ENCODE data around the gene FHOD1.

FHOD1 gene

GRCh38 chr16:67247192-67248072 is at the start of gene FHOD1:
Gene FHOD1, minus strand, starts transcription at chr16:67247481. Its CDS starts 71 bp downstream, at chr16:67247410.
- peak; percentile 66 for DNase-seq

- no peak for DNase-seq
Measured at GRCh38 chr16:67296420-67296819, 49.1 kb upstream of the FHOD1 start.

DNA sequence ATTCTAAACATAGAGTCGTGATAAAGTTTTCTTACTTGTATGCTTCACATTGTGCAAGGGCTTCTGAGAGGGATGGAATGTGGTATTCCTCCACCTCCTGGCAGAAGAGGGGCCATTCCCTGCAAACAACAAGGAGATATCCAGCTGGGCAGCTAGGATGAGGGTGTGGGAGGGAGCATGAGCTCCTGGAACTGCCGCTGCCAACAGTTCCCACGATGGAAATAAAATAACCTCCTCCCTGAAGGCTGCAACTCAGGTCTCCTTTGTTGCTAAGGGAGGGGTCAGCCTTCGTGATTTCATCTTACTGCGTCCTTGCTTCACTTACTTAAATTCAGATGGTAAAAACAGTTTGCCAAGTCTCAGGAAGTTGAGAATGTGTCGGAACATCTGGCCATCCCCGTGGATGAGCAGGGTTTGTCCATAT is 47.7 kb upstream of the FHOD1 start:
- DNase-seq, result no peak

GRCh38 chr16:67294171-67294757 is 47.0 kb upstream of the FHOD1 start:
- DNase-seq, result no peak

DNA sequence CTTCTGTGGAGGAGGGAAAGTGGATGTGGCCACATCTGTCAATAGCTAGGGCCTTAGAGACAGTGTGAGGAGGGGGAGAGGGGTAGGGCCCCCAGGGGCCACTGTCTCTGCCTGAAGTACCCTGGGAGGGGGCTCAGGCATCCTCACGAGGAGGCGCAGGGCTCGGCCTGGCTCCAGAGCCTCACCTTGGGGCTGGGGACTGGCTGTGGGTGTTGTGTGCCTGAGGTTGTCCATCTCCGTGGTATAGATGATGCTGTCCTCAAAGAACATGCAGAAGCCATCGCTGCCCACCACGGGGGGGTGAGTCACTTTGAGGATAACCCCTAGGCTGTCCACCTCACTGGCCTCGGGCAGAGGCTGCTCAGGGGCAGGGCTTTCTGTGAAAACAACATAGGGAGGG is 44.2 kb upstream of the FHOD1 start:
- DNase-seq, result no peak

DNA sequence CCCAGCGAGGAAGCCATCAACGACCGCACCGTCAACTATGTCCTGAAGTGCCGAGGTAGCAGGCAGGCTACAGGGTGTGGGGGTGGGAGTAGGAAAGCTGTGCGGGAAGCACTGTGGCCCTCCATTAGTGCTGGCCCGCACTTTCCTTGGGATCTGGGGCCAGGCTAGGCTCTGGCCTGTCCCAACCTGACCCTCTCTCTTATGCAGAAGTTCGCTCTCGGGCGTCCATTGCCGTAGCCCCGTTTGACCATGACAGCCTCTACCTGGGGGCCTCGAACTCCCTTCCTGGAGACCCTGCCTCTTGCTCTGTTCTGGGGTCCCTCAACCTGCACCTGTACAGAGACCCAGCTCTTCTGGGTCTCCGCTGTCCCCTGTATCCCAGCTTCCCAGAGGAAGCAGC is 40.7 kb upstream of the FHOD1 start:
- DNase-seq, result no peak

GRCh38 chr16:67286441-67287235 is 39.4 kb upstream of the FHOD1 start:
- DNase-seq, result no peak

- DNase-seq, result peak; percentile 70
Measured at GRCh38 chr16:67284699-67285646, 37.7 kb upstream of the FHOD1 start.

- DNase-seq, result no peak
Measured at GRCh38 chr16:67283826-67284555, 36.7 kb upstream of the FHOD1 start.

- no peak for DNase-seq
Measured at GRCh38 chr16:67283039-67283825, 36.0 kb upstream of the FHOD1 start.

- no peak for DNase-seq
Measured at GRCh38 chr16:67282447-67282805, 35.1 kb upstream of the FHOD1 start.

GRCh38 chr16:67281536-67282446 is 34.5 kb upstream of the FHOD1 start:
- DNase-seq, result no peak

GRCh38 chr16:67280090-67281015 is 33.1 kb upstream of the FHOD1 start:
- DNase-seq, result no peak

DNA sequence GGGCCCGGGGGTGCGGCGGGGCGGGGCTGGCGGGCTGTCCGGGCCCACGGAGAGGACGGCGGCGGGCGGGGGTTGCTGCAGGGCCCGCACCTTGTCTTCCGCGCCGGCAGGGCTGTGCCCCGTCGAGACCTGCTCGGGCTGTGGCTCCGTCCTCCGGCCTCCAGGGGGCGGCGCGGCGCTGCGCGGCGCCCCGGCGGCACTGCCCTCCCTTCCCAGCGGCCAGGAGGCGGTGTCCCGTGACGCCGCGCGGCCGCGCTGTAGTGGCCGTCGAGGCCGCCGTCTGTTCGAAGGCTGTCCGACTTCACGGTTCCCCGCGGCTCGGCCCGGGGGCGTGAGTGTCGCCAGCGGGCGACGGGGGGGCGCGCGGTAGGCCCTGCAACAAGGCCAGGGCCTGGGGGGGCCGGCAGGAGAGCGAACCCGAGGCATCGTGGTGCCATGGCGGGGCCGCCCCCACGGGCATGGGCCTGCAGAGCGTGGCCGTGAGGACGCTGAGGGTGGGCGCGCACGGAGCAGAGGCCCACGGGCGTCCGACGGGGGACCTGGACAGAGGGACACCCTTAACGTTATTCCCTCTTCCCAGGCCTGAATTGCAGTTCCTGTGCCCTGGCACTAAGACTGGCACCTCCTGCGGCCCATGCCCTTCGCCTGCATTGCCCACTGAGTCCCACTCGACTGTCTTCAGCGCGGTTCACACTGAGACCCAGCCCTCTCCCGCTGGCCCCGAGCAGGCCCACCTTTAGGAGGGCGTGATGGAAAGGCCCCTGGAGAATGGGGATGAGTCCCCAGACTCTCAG is 32.2 kb upstream of the FHOD1 start, which contains the start of gene PLEKHG4:
Gene PLEKHG4 (plus strand): TSS at position 237 of the 794 bp plus-strand sequence. CDS start 513 bp downstream, at position 750.
- peak; percentile 25 for DNase-seq

GRCh38 chr16:67278773-67279295 is 31.6 kb upstream of the FHOD1 start:
- DNase-seq, result no peak

DNA sequence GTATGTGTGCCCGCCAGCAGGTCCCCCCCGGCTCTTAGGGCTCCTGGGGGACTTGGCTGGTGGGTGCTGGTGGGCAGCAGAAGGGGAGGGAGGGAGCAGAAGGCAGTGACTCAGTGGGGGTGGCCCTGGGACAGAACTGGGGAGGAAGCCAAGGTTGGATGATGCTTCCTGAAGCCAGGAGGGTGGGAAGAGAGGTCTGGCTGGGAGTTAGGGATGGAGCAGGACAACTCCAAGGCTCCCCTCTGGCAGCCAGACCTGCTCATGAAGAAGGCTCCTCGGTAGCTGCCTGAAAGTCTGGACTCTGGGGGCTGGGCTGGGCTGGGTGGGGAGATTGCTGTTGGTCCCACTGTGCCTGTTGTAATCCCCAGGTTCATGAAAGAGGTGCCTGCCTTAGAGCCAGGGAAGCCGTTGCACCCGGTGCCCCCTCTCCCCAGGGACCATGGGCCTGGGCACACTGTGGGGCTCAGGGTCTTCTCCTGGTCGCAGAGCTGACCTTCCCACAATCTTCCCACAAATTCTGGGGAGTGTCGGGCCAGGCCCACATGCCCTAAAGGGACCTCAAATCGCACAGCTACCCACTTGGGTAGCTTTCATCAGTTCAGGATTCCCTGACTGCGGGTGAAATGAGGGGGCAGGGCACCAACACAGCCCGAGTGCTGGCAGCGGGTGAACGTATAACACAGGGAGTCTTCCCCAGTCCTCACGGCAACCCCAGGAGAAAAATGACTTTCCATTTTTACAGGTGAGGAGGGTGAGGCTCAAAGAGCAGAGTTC is 30.9 kb upstream of the FHOD1 start:
- DNase-seq, result no peak
